ENCODE results near the gene BRSK2. TPM values are rescaled to one million over a fixed set of nuclear protein-coding genes. Genes with fewer than 3 reads are reported as not detected.

BRSK2 gene
- total RNA-seq, 1 donor from 2014 or later: 7.1 TPM

- no peak for DNase-seq (ENCODE audit: low read depth)
- Histone ChIP-seq H4K20me1 (ENCODE audit: insufficient read depth, low read length) (peaks cover 87% of the 10 kb centered on the region), H3K9me3 (ENCODE audit: insufficient read depth, low read depth, low read length) (no peaks in the 10 kb centered on the region), H3K4me3 (ENCODE audit: insufficient read depth, low read depth, low read length) (no peak overlapping the region), H3K27me3 (ENCODE audit: insufficient read depth, low read length) (no peaks in the 10 kb centered on the region), H3K79me2 (ENCODE audit: insufficient read depth, low read length) (peaks cover 32% of the 10 kb centered on the region), H3K9ac (ENCODE audit: low read length) (no peak overlapping the region), H2AFZ (ENCODE audit: low read depth, low read length) (no peak overlapping the region), H3K27ac (ENCODE audit: low read depth, low read length) (no peak overlapping the region), H3K4me2 (ENCODE audit: low read length) (no peak overlapping the region), H3K36me3 (ENCODE audit: insufficient read depth, low read length) (no peaks in the 10 kb centered on the region), H3K4me1 (ENCODE audit: insufficient read depth, low read length) (peaks cover 3% of the 10 kb centered on the region)
- Mint-ChIP-seq H3K27ac (ENCODE audit: unreplicated experiment) (no peak overlapping the region), H3K27me3 (ENCODE audit: low read depth, unreplicated experiment) (no peaks in the 10 kb centered on the region), H3K36me3 (ENCODE audit: low read depth, unreplicated experiment) (peaks cover 2% of the 10 kb centered on the region), H3K9me3 (ENCODE audit: unreplicated experiment) (no peaks in the 10 kb centered on the region), H3K4me1 (ENCODE audit: low read depth, unreplicated experiment) (peaks cover 6% of the 10 kb centered on the region), H3K4me3 (ENCODE audit: unreplicated experiment) (no peak overlapping the region)
- FAIRE-seq: no peak
- TF ChIP-seq EZH2 (IDR thresholded peaks at IDR 0.05; ENCODE audit: insufficient read depth, low read length): no peak
Measured at GRCh38 chr11:1484695-1485503, 95.2 kb downstream of the BRSK2 start.

GRCh38 chr11:1485504-1485885 is 95.8 kb downstream of the BRSK2 start:
- FAIRE-seq (no peak), DNase-seq (ENCODE audit: low read depth) (no peak)
- H3K27ac Mint-ChIP-seq (ENCODE audit: unreplicated experiment): no peak overlapping the region
- no peak overlapping the region for H3K4me3 Mint-ChIP-seq (ENCODE audit: unreplicated experiment)
- Histone ChIP-seq H3K4me2 (ENCODE audit: low read length) (no peak overlapping the region), H3K9me3 (ENCODE audit: insufficient read depth, low read depth, low read length) (no peaks in the 10 kb centered on the region), H3K9ac (ENCODE audit: low read length) (no peak overlapping the region), H3K4me3 (ENCODE audit: insufficient read depth, low read depth, low read length) (no peak overlapping the region), H3K36me3 (ENCODE audit: insufficient read depth, low read length) (no peaks in the 10 kb centered on the region), H3K79me2 (ENCODE audit: insufficient read depth, low read length) (peaks cover 32% of the 10 kb centered on the region), H4K20me1 (ENCODE audit: insufficient read depth, low read length) (peaks cover 89% of the 10 kb centered on the region), H2AFZ (ENCODE audit: low read depth, low read length) (no peak overlapping the region), H3K27ac (ENCODE audit: low read depth, low read length) (no peak overlapping the region), H3K27me3 (ENCODE audit: insufficient read depth, low read length) (no peaks in the 10 kb centered on the region), H3K4me1 (ENCODE audit: insufficient read depth, low read length) (peaks cover 3% of the 10 kb centered on the region)
- H3K27me3 Mint-ChIP-seq (ENCODE audit: low read depth, unreplicated experiment): no peaks in the 10 kb centered on the region
- H3K9me3 Mint-ChIP-seq (ENCODE audit: unreplicated experiment): no peaks in the 10 kb centered on the region
- H3K4me1 Mint-ChIP-seq (ENCODE audit: low read depth, unreplicated experiment): peaks cover 6% of the 10 kb centered on the region
- no peaks in the 10 kb centered on the region for H3K36me3 Mint-ChIP-seq (ENCODE audit: low read depth, unreplicated experiment)
- TF ChIP-seq CTCF (IDR thresholded peaks at IDR 0.05; ENCODE audit: insufficient read depth, low read depth, low read length) (no peak), EZH2 (IDR thresholded peaks at IDR 0.05; ENCODE audit: insufficient read depth, low read length) (no peak)

GRCh38 chr11:1486054-1486825 is 96.5 kb downstream of the BRSK2 start, which contains the start of gene MOB2:
MOB2 (minus strand) TSS chr11:1486779; CDS start chr11:1486556, 223 bp downstream.
- no peak within 1 kb of the TSS for H3K4me3 ChIP-seq (ENCODE audit: insufficient read depth, low read depth, low read length)
- TF ChIP-seq CTCF (IDR thresholded peaks at IDR 0.05; ENCODE audit: insufficient read depth, low read depth, low read length) (no peak), EZH2 (IDR thresholded peaks at IDR 0.05; ENCODE audit: insufficient read depth, low read length) (no peak)
- H2AFZ ChIP-seq (ENCODE audit: low read depth, low read length): no peak within 1 kb of the TSS
- H3K27me3 ChIP-seq (ENCODE audit: insufficient read depth, low read length): no peaks in the 10 kb centered on the region
- Mint-ChIP-seq H3K27ac (ENCODE audit: unreplicated experiment) (peak within 1 kb of the TSS; percentile 65), H3K4me1 (ENCODE audit: low read depth, unreplicated experiment) (peaks cover 6% of the 10 kb centered on the region), H3K27me3 (ENCODE audit: low read depth, unreplicated experiment) (no peaks in the 10 kb centered on the region), H3K4me3 (ENCODE audit: unreplicated experiment) (no peak within 1 kb of the TSS), H3K36me3 (ENCODE audit: low read depth, unreplicated experiment) (no peaks in the 10 kb centered on the region), H3K9me3 (ENCODE audit: unreplicated experiment) (no peaks in the 10 kb centered on the region)
- peaks cover 3% of the 10 kb centered on the region for H3K4me1 ChIP-seq (ENCODE audit: insufficient read depth, low read length)
- no peak within 1 kb of the TSS for H3K27ac ChIP-seq (ENCODE audit: low read depth, low read length)
- no peaks in the 10 kb centered on the region for H3K36me3 ChIP-seq (ENCODE audit: insufficient read depth, low read length)
- peaks cover 37% of the 10 kb centered on the region for H3K79me2 ChIP-seq (ENCODE audit: insufficient read depth, low read length)
- H4K20me1 ChIP-seq (ENCODE audit: insufficient read depth, low read length): peaks cover 90% of the 10 kb centered on the region
- FAIRE-seq (no peak), DNase-seq (ENCODE audit: low read depth) (no peak)
- no peak within 1 kb of the TSS for H3K4me2 ChIP-seq (ENCODE audit: low read length)
- H3K9ac ChIP-seq (ENCODE audit: low read length): no peak within 1 kb of the TSS
- H3K9me3 ChIP-seq (ENCODE audit: insufficient read depth, low read depth, low read length): no peaks in the 10 kb centered on the region
